GM18867 (cell line): ENCODE data around the gene BSDC1.

Experiments
- ATAC-seq: cut with Tn5 transposase; IDR thresholded peaks from one replicate; pipeline ENCODE4 v1.9.1; 2021; ENCODE audit warnings: mild to moderate bottlenecking, moderate library complexity; ENCODE audit not compliant: unreplicated experiment

BSDC1 gene

DNA sequence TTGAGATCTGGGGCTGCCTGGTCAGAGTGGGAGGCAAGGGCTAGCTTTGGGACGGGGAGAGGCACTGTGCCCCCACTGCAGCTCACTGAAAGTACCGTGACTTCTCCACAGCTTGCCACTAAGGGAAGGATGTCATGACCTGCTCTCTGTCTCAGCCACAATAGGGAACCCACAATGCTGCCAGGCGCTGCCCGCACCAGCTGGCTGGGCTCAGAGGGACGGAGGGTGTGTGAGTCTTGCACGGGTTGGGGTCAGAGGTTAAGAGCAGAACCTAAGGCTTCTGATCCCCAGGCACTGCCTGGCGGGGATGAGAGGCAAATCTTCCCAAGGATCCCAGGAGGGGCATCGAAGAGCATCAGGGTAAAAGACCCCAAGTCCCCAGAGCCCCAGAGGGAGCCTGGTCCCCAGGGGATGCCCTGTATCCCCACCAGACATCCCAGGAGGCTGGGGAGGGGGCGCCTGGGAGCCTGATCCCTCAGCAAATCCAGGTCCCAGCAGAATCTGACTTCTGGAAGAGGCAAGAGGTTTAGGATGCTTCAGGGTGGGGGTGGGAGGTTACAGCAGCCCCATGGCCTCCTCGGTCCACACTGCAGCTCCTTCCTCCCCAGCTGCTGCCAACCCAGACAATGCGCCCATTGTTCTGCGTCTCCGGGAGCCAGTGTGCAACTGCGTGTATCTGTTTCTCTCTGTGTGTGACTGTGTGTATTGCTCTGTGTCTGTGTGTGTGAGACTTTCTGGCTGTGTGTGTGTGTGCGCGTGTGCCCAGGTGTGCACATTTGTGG lies 56.2 kb downstream of the BSDC1 start:
- no peak for ATAC-seq

DNA sequence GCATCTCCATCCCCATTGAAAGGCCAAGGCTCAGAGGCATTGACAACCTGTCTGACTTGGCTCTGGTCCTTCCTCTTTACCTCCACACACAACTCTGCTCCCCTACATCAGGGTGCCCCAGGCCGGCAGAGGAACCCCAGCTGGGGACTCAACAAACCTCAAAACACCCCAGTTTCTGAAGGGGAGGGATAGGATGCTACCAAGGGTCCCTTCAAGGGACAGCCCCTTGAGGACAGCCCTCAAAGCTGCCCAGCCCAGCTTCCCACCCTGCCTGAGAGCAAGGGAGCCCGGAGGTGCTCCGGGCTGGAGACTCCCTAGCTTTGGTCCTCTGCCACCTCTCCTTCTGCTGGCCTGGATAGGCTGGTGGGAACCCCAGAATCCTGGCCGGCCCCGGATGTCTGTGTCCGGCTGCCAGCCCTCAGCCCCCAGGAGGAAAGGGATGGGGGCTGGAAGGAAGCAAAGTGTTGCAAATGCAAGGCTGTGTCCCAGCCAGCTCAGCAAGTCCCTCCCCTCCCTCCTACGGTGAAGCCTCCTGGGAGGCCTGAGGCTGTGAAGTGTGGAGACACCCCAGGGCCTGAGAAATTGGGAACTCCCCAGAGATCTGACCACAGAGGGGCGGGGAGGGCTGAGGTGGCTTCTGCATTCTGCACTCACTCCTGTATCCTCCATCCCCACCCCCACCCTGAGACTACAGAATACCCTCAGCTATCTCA lies 57.1 kb downstream of the BSDC1 start:
- no peak for ATAC-seq

DNA sequence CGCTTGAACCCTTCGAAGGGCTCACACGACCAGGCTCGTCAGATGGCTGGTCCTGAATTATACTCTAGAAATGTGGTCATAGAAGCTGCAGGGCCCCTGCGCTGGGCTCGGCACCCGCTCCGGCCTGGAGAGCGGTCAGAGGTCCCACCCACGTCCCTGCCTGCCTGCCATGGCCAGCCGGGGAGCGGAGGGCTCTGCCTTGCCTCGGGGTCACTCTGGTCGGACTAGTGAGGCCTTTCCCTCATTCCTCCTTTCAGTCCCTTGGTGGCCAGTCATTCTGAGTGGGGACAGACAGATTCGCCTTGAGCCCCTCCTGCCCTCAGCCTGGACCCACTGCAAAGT lies 57.7 kb downstream of the BSDC1 start:
- ATAC-seq: no peak

DNA sequence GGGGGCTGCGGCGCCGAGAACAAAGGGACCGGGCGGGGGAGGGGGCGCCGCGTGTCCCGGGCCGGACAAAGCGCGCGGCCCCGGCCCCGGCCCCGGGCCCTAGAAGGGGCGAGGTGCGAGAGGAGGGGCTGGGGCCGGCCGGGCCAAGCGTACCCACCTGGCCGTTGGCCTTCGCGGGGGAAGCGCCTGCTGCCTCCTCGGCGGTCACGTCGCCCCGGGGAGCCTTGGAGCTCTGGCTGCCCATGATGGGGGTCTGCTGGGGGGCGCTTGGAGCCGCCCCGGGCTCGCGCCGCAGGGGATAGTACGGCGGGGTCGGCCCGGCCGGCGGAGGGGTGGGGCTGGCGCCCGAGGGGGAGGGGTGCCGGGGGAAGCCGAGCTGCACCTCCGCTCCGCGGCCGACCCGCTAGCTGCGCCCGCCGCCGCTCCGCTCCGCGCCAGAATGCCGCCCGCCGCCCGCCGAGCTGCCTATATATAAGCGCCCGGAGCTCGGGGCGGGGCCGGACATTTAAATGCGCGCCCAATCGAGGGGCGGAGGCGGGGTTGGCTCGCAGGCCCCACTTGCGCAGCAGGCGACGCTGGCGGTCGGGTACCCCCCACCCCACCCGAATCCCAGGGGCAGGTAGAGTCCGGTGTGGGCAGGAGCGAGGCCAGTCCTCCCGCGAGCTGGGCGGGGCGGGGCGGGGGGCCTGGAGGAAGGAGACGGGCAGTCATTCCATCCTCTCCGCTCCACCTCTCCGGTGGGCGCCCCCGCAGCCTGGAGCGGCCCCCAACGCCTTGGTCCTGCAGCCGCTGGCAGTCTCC lies 58.3 kb downstream of the BSDC1 start, which contains the start of gene MARCKSL1:
TSS of gene MARCKSL1 (minus strand) at position 444 of the 801 bp plus-strand sequence. CDS start at position 244, 200 bp downstream.
- ATAC-seq: peak; percentile 32

DNA sequence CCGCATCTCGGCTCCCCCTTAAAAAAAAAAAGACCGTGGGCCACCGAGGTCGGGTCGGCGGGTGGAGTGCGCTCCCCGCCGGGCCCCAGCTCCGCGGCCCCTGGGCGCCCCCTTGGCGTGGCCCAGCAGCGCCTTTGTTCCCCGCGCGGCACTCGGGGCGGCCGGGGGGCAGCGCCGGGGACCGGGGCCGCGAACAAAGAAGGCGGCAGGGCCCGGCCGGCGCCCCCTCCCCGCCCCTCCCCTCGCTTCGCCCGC lies 58.8 kb downstream of the BSDC1 start:
- ATAC-seq: peak; percentile 10

DNA sequence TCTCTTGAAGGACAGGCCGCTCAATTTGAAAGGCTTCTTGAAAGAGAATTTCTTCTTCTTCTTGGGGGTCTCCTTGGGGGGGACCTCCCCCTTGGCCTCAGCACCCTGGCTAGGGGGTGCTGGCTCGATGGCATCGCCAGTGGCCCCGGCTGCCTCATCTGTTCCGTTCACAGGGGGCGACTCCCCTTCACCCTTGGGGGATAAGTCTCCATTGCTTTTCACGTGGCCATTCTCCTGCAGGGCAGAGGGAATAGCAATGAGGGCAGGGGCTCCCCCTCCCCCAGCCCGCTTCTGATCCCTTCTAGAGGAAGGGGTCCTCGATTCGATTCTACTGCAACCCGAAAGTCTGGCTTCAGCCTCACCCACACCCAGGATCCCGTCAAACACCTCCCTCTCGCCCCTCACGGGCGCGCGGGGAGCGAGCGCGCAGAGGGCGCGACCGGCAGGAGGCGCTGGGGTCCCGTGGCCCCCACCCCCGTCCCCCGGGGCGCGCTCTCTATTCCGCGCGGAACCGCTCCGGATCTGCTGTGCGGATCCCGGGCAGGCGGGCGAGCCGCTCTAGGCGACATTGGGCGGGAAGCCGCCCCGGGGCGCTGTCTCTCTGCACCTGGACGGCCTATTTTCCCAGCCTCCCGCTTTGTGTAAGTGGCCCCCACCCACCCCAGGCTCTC lies 59.2 kb downstream of the BSDC1 start:
- ATAC-seq: peak; percentile 11

DNA sequence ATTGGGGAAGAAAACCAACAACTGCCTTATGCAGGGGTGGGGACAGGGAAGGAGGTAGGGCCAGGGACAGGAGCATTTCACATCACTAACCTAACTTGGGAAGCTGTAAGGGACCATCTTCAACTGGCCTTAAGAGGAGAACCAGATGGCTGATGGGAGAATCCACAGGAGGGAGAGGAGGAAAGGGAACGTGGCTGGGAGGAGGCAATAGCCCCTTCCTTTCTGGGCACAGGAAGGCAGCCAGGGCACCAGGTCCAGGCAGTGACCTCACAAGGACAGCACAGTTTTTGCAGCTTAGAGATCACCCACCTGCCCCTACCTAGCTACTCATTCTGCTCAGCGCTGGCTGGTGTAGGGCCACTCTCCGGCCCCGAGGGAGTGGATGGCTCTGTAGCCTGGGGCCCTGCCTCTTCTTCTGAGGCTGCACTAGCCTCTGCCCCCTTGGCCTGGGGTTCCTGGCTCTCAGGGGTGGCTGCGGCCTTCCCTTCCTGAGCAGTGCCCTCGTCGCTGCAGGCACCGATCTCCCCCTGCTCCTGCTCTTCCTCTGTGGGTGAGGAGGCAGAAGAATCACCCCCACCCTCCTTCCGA lies 59.9 kb downstream of the BSDC1 start:
- ATAC-seq: no peak

DNA sequence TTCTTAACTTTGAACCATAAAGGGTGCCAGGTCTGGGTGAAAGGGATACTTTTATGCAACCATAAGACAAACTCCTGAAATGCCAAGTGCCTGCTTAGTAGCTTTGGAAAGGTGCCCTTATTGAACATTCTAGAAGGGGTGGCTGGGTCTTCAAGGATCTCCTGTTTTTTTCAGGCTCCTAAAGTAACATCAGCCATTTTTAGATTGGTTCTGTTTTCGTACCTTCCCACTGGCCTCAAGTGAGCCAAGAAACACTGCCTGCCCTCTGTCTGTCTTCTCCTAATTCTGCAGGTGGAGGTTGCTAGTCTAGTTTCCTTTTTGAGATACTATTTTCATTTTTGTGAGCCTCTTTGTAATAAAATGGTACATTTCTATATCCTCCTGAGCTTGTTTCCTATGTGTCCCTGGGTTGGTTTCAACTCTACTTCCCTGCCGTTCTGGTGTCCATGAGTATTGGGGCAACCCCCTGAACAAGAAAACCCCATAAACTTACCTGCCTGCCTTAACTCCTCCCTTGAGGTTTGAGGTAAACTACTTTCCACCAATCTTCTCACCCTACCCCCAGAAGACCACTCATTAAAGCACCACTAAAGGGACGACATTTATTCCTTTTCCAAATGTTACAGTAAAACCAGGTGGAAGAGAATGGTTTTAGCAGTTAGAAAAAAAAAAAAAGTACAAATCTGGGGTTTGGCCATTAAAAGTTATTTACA lies 60.8 kb downstream of the BSDC1 start:
- no peak for ATAC-seq

DNA sequence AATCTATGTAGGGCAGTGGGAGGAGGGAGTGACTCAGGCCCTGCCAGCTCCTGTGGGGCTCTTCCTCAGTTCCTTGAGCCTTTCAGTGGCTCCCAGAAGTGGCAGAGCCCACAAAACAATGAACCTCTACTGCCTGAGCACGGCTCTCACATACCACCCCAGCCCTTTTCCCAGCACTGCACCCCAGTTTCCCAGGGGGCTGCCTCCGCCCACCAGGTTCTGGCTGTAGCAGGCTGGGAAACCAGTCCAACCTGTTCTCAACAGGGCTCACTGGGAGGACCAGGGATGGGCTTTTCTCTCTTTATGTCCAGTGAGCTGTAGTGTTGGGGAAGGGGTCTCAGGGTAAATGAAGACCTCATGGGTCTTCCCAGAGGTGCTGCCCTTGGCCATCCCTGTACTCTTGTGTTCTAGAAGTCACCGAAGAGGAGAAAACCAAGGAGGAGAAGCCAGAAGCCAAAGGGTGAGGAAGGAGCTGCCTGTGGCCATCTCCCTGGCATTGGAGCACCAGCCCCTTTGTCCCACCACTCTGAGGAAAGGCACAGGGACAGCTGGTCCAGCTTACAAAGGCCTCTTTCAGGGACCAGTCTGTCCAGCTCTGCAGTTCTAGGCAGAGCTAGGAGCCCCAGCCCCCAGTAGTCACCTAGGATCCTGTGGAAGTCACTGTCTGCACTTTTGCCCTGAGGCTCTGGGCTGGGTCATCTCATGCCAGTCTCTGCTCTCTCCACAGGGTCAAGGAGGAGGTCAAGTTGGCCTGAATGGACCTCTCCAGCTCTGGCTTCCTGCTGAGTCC lies 61.8 kb downstream of the BSDC1 start:
- no peak for ATAC-seq

DNA sequence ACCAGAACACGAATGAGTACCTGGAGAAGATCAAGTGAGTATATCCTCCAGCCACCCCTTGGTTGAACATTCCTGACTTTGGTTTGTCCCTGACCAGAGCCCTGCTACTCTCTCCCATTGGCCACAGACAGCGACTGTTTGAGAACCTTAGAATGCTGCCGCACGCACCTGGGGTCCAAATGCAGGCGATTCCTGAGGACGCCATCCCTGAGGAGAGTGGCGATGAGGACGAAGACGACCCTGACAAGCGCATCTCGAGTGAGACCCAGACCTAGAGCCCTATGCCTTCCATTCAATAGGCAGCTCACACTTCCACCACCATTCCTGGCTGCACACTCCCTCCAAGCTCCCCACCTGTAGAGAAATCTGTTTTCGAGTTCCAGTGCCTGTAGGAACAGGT lies 62.7 kb downstream of the BSDC1 start:
- no peak for ATAC-seq

DNA sequence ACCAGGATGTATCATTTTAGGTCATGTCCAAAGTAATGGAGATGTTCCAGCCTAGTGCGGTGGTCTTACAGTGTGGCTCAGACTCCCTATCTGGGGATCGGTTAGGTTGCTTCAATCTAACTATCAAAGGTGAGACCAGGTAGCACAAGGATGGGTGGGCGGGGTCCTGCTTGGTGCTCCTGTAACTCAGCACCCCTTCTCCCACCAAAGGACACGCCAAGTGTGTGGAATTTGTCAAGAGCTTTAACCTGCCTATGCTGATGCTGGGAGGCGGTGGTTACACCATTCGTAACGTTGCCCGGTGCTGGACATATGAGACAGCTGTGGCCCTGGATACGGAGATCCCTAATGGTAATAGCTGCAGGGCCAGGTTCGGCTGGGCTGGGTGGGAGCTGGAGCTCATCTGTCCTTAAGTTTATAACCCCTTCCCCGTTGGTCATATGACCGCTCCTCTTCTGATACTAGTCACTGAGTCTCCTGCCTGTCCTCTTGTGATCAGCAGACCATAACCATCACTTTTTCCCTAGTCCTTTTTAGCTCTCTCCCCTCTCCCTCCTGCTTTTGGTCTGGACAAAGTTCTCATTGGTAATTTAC lies 63.6 kb downstream of the BSDC1 start:
- ATAC-seq: no peak

DNA sequence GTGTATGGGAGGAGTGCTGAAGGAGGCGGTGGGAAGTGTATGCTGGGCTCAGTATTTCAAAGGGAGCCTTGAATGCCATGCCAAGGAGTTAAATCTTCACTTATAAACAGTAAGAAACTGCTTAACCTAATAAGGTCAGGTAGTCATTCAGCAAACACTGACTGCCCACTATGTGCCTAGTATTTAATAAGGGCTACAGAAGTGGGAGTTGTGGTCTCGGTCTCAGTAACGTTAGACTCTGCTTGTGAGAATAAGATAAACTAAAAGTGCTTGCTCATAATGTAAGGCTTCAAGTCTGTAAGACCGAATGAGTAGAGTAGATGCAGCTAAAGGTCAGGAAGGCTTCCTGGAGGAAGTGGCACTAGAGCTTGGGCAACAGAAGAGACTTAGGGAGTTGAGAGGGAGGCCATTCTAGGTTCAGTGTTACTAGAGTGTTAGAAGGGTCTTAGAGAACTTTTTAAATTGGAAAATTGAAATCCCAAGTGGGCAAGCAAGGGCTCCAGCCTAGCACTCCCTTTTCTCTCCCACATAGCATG lies 64.2 kb downstream of the BSDC1 start:
- no peak for ATAC-seq

DNA sequence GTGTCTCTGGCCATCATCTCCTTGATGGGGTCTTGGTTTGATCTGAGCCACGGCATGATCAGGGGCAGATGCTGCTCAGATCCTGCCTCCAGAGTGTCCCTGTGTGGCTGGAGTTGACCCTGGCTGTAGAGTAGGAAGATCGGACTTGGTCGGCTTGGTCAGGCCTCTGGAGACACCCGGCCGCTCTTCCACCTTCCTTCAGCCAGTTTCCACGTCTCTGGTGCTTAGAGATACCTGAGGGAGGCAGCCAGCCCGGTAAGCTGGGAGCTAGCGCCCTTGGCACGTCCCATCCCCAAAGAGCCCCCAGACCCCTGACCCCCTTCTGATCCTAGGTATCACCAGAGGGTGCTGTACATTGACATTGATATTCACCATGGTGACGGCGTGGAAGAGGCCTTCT lies 67.0 kb downstream of the BSDC1 start:
- no peak for ATAC-seq

DNA sequence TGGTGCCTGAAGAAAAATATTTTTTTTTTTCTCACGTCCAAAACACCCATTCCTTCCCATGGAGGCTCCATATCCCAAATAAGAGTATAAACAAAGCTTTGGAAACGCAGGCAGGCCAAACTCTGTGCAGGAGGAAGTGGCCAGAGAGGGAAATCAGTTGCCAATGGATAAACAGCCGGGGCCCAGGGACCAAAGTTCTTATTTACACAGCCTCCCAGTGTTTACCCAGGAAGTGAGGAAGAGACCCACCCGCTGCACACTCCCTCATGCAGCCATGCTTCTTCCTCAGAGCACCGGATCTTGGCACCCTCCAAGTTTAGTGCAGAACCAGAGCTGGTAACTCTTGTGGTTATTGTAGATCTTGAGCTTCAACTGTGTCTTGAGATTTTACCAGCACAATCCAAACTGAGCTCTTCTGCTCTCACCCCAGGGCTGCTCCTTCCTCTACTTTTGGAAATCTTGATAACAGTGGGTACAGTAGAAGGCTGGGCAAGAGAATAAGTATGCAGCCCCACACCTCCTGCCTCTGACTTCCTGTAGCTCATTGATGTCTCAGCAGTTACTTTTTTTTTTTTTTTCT lies 72.4 kb downstream of the BSDC1 start:
- no peak for ATAC-seq

DNA sequence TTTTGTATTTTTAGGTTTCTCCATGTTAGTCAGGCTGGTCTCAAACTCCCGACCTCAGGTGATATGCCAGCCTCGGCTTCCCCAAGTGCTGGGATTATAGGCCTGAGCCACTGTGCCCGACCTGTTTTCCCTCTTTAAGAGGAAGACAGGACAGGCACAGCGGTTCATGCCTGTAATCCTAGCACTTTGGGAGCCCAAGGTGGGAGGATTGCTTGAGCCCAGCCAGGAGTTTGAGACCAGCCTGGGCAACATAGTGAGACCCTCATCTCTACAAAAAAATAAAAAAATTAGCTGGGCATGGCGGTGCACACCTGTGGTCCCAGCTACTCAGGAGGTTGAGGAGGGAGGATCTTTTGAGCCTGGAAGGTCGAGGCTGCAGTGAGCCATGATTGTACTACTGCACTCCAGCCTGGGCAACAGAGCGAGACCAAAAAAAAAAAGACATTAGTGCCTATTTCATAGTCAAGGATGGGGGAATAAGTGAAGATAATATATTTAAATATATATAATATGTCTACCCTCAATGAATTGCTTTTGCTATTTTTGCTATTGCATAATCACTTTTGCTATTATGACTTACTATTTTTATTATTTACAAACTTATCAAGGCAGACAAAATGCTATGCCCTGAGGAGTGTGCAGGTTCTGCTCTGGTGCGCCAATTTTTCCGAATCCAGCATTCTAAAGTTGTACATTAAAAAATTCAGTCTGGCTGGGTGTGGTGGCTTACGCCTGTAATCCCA lies 75.9 kb downstream of the BSDC1 start:
- ATAC-seq: no peak

DNA sequence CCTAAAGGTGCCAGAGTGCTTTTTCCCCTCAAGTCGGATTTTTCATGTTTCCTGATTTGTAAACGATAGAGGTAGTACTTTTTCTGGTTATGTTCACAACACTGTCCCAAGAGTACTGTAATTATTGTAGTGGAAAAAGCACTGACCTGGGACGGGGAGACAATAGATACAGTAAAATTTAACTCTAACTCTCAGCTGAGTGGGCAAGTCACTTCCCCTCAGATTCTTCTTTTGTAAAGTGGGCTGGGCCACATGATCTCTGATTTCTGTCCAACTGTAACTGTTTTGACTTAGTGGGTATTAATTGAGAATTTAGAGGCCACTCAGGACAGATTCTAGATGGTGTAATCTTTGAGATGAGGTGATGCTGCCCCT lies 77.4 kb downstream of the BSDC1 start:
- ATAC-seq: peak; percentile 19
